HG03575 (cell line): ENCODE measurements around the gene ZNF341.

ENCODE experiments used
- ATAC-seq: cut with Tn5 transposase; IDR thresholded peaks from one replicate; pipeline ENCODE4 v1.9.1; 2021; ENCODE audit not compliant: unreplicated experiment, insufficient number of reproducible peaks, low FRiP score; ENCODE audit errors: extremely low read depth

ZNF341 gene

DNA sequence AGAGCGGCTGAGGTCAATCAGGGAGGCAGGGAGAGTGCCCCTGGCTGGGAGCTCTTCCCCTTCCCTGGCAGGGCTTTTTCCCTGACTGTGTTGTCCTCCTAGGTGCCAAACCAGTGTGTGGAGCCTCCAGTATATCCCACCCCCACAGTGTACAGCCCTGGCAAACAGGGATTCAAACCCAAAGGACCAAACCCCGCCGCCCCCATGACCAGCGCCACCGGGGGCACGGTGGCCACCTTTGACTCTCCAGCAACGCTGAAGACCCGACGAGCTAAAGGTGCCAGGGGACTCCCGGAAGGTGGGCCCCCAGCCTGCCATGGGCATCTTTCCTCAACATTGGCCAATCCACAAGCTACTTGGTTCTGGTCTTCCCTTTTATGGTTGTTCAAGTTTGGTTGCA lies 25.2 kb downstream of the ZNF341 start:
- no peak for ATAC-seq

- no peak for ATAC-seq
These were observed 25.7 kb downstream of the ZNF341 start for GRCh38 chr20:33757458-33757857.

- no peak for ATAC-seq
These were observed 30.0 kb downstream of the ZNF341 start for GRCh38 chr20:33761698-33762250.

DNA sequence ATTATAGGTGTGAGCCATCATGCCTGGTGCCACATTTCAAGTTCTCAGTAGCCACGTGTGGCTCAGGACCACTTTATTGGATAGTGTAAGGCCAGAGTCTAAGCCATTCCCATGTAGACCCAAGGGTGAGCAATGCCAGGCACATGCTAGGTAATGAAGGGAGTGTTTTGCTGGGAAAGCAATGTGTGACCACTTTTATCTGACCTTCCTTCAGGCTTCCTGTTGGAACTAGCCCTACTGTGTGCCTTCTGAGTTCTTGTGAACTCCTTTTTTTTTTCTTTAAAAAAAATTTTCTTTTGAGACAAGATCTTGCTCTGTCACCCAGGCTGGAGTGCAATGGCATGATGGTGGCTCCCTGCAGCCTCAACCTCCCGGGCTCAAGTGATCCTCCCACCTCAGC lies 33.3 kb downstream of the ZNF341 start:
- ATAC-seq: no peak

DNA sequence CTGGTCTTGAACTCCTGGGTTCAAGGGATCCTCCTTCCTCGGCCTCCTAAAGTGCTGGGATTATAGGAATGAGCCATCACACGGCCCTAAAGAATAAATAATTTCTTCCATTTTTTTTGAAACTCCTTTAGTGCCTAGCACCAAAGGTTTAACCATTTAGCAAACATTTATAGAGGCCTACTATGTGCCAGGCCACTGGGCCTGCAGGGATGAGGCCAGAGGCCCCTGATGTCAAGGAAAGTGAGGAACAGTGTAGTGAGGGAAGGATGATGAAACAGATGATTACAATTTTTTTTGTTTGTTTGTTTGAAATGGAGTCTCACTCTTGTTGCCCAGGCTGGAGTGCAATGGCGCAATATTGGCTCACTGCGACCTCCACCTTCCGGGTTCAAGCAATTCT lies 33.8 kb downstream of the ZNF341 start:
- no peak for ATAC-seq

- no peak for ATAC-seq
These were observed 34.9 kb downstream of the ZNF341 start for GRCh38 chr20:33766686-33767085.

- ATAC-seq: no peak
These were observed 36.0 kb downstream of the ZNF341 start for GRCh38 chr20:33767777-33768138.

DNA sequence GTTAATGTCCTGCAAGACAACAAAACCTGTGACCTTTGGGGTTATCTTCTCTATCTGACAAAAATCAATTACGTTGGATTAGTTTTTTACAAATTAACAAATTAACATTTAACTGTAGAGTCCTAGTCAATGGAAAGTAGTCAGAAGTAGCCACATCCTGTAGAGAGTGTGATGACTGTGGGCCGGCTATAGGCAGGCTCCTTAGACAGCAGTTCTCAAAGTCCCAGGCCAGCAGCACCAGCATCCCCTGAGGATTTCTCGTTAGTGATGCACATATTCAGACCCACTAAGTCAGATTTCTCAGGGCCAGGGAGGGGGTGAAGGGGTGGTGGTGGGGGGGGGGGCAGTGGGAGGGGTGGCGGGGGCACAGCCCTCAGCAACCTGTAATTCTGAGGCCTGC lies 37.2 kb downstream of the ZNF341 start:
- no peak for ATAC-seq

- ATAC-seq: no peak
These were observed 38.2 kb downstream of the ZNF341 start for GRCh38 chr20:33770005-33770404.

GRCh38 chr20:33771938-33772337 lies 40.1 kb downstream of the ZNF341 start:
- no peak for ATAC-seq

DNA sequence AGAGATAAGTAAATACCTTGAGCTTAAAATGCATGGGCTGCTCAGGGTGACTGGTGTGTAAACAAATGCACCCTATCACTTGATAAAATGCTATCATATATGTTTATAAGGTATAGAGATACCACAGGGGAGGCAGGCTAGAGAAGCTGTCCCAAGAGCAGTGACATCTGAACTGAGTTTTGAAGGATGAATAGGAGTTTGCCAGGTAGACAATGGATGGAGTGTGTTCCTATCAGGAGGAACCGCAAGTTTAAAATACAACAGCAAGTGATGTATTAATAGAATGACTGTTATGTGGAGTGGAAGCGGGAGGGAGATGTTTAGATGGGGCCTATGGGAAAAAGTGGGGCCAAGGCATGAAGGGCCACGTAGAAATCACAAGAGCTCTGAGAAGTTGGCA lies 40.6 kb downstream of the ZNF341 start:
- no peak for ATAC-seq

- no peak for ATAC-seq
These were observed 41.8 kb downstream of the ZNF341 start for GRCh38 chr20:33773412-33774089.

DNA sequence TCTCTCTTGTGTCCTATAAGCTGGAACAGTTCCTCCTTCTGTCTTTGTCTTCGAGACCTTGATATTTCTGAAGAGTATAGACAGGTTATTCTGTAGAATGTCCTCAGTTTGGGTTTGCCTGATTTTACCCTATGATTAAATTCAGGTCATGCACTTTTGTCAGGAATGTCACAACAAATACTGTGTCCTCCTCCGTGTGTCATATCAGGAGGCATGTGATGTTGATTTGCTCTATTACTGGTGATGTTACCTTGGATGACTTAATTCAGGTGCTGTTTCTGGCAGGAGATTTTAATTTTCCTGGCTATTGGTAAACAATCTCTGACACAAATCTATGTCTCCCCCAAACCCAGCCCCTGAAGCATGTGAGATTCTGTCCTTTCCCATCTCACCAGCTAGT lies 46.0 kb downstream of the ZNF341 start:
- no peak for ATAC-seq

DNA sequence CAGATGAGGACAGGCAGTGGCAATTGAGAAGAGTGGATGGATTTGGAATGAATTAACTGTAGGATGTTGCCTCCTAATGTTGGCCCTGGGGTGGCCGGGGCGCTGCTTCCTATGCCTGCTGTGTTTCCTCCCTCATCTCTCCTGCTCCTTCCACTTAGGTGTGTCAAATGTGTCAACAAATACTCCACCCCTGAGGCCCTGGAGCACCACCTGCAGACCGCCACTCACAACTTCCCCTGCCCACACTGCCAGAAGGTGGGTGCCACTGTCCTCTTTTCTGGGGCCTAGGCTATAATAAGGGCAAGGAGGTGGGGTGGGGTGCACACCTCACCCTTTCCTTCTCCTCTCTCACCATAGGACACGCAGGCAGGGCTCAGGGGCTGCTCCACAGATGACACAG lies 49.3 kb downstream of the ZNF341 start:
- no peak for ATAC-seq

GRCh38 chr20:33781945-33782344 lies 50.1 kb downstream of the ZNF341 start:
- no peak for ATAC-seq

DNA sequence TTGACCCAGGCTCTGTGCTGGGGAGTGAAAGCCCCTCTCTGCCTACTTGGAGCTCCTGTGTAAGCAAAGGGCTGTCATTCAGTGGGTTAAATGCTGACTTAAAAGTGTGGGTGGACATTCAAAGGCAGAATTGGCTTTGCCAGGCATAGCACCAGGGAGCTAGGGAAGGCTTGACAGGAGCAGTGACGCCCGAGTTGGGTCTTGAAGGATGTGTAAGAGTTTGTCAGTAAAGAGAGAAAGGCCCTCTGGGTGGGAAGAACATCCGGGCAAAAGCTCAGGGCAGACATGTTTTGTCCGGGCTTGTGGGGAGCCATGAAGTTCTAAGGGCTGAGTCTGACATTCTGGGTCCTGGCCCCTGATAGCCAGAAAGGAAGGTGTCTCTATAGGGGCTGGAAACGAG lies 51.5 kb downstream of the ZNF341 start:
- ATAC-seq: no peak

- no peak for ATAC-seq
These were observed 52.0 kb downstream of the ZNF341 start for GRCh38 chr20:33783818-33784217.

DNA sequence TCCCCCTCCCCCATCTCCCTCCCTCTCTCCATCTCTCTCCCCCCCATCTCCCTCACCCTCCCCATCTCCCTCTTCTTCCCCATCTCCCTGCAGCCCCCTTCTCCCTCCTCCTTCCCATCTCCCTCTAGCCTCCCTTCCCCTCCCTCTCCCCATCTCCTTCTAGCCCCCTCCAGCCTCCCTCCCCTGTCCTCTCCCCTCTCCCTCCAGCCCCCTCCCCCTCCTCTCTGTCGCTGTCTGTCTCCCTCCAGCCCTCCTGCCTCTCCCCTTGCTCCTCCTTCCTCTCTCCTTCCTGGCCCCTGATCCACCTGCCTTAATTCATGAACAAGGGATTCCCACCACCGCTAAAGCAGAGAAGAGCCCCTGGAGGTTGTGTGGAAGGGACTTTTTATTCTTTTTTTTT lies 52.4 kb downstream of the ZNF341 start:
- no peak for ATAC-seq

- ATAC-seq: no peak
These were observed 53.7 kb downstream of the ZNF341 start for GRCh38 chr20:33785503-33785902.

- no peak for ATAC-seq
These were observed 55.6 kb downstream of the ZNF341 start for GRCh38 chr20:33787253-33787891.
